PC-3 (cell line): ENCODE data around the gene SLC26A11.

Experiments
- CTCF ChIP-seq: fragments of 300-600 bp; sonication (generic); conservative IDR thresholded peaks from 2 replicates; pipeline ENCODE4 v1.5.1; 2017; ENCODE audit warnings: antibody characterized with exemption, low read depth, mild to moderate bottlenecking, low read length
- EZH2 ChIP-seq: fragments of 300-600 bp; sonication (generic); IDR thresholded peaks from one replicate; pipeline ENCODE4 v1.6.1; 2017; ENCODE audit warnings: antibody characterized with exemption, mild to moderate bottlenecking, low read length; ENCODE audit not compliant: unreplicated experiment
- EZH2phosphoT487 ChIP-seq: fragments of 300-600 bp; sonication (generic); IDR thresholded peaks from 2 replicates; pipeline ENCODE4 v1.6.1; 2018; ENCODE audit warnings: mild to moderate bottlenecking, antibody characterized with exemption, low read length, borderline replicate concordance

- no peak for TF ChIP-seq CTCF
- TF ChIP-seq EZH2 = no peak
- TF ChIP-seq EZH2phosphoT487 = no peak
These were observed 34.4 kb downstream of the SLC26A11 start for GRCh38 chr17:80254396-80255251.
